ENCODE results near the gene ISG20. TPM values are rescaled to one million over a fixed set of nuclear protein-coding genes. Genes with fewer than 3 reads are reported as not detected.

The ISG20 gene
- total RNA-seq, 1 experiment from 2014 or later = 1.8 TPM

DNA sequence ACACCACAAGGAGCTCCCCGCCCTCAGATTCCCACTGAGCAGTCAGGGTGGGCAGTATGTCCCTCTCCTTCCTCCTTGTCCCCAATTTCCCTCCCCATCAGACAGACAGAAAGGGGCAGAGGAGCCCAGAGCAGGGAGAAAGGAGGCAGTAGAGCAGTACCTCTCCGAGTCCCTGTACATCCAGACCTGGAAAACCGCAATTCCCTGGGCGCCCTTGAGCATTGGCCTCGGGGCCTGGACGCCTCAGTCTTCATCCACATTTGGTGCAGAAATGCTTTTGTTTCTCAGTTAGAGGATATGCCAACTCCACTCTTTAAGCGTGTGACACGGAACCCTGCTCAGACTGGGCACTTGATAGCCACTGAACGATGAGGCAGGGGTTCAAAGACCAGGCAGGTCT is 5.9 kb downstream of the ISG20 start:
- BruUV-seq (replicated peaks) = no TSS peak
- Histone ChIP-seq H3K27me3 (replicated peaks; ENCODE audit: insufficient read depth, low read depth, low read length, poor library complexity) (no peaks in the 10 kb centered on the region), H3K9me3 (ENCODE audit: low read depth, low read length, poor library complexity, severe bottlenecking) (no peaks in the 10 kb centered on the region), H3K36me3 (ENCODE audit: insufficient read depth, low read length, poor library complexity, severe bottlenecking) (no peaks in the 10 kb centered on the region), H3K4me1 (ENCODE audit: insufficient read depth, low read length, poor library complexity, severe bottlenecking) (no peaks in the 10 kb centered on the region), H3K4me3 (ENCODE audit: low read depth, low read length, poor library complexity, severe bottlenecking) (no peak overlapping the region), H3K27ac (ENCODE audit: low read depth, low read length, poor library complexity, severe bottlenecking) (no peak overlapping the region)
- TF ChIP-seq EZH2 (IDR thresholded peaks at IDR 0.05; ENCODE audit: borderline replicate concordance, low read depth, low read length, poor library complexity, severe bottlenecking) = no peak
- TF ChIP-seq, protein P1, sequence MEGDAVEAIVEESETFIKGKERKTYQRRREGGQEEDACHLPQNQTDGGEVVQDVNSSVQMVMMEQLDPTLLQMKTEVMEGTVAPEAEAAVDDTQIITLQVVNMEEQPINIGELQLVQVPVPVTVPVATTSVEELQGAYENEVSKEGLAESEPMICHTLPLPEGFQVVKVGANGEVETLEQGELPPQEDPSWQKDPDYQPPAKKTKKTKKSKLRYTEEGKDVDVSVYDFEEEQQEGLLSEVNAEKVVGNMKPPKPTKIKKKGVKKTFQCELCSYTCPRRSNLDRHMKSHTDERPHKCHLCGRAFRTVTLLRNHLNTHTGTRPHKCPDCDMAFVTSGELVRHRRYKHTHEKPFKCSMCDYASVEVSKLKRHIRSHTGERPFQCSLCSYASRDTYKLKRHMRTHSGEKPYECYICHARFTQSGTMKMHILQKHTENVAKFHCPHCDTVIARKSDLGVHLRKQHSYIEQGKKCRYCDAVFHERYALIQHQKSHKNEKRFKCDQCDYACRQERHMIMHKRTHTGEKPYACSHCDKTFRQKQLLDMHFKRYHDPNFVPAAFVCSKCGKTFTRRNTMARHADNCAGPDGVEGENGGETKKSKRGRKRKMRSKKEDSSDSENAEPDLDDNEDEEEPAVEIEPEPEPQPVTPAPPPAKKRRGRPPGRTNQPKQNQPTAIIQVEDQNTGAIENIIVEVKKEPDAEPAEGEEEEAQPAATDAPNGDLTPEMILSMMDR (conservative IDR thresholded peaks at IDR 0.05; ENCODE audit: low read depth, low read length) = no peak
- ChIA-PET POLR2A (ENCODE audit: low non-redundant PET) (no interaction called here), CTCF (no interaction called here)
- DNase-seq (ENCODE audit: low spot score) = no peak
- intact Hi-C loops (cut with micrococcal nuclease; ENCODE audit: unreplicated experiment) = no loop called here

DNA sequence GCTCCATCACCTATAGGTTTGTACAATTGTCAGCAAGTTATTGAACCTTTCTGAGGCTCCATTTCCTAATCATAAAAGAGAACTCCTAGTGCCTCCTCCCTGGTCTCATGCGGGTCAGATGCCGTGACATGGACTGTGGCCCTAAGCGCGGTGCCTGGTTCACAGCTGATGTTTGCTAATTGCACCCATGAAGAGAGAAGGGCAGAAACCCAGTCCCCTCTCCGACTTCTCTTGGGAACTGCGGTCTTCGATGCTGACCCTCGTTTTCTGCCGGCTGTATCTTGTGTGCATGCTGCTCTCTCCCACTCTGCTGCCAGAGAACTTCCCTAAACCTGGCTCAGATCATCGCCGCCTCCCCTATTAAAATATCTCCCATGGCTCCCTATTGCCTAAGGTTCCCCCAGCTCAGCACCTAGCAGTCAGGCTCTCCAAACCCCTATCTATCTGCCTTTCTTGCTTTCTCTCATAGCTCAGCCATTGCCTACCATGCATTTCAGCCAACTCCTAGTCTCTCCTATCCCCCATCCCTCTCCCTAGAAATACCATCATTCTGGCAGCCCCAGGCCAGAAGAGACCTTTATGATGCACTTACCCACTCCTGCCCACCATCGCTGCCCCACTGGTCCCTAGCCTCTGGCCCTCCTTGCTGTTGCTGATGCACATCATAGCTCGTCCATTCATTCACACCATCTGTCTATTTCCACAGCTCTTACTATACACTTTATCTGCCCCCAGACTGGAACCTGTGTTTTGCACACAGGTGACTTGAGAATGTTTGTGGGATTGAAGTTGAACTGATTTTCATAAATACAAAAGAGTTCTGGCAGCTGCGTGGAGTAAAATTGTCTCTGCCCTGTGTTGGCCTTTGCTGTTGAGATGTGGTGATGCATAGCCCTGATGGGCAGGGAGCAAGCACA is 6.6 kb downstream of the ISG20 start:
- Histone ChIP-seq H3K9me3 (ENCODE audit: low read depth, low read length, poor library complexity, severe bottlenecking) (no peaks in the 10 kb centered on the region), H3K27me3 (replicated peaks; ENCODE audit: insufficient read depth, low read depth, low read length, poor library complexity) (no peaks in the 10 kb centered on the region), H3K4me3 (ENCODE audit: low read depth, low read length, poor library complexity, severe bottlenecking) (no peak overlapping the region), H3K36me3 (ENCODE audit: insufficient read depth, low read length, poor library complexity, severe bottlenecking) (no peaks in the 10 kb centered on the region), H3K4me1 (ENCODE audit: insufficient read depth, low read length, poor library complexity, severe bottlenecking) (no peaks in the 10 kb centered on the region), H3K27ac (ENCODE audit: low read depth, low read length, poor library complexity, severe bottlenecking) (no peak overlapping the region)
- BruUV-seq (replicated peaks) = no TSS peak
- DNase-seq (ENCODE audit: low spot score) = no peak
- ChIA-PET POLR2A (ENCODE audit: low non-redundant PET) (interaction anchor here (0.6 kb wide), 1 partner anchor 1058 kb away, joined by 4 read pairs; no protein-coding TSS in a partner anchor), CTCF (no interaction called here)
- no peak for TF ChIP-seq EZH2 (IDR thresholded peaks at IDR 0.05; ENCODE audit: borderline replicate concordance, low read depth, low read length, poor library complexity, severe bottlenecking)
- TF ChIP-seq, protein P1 (conservative IDR thresholded peaks at IDR 0.05; ENCODE audit: low read depth, low read length) = no peak
- intact Hi-C loops (cut with micrococcal nuclease; ENCODE audit: unreplicated experiment) = no loop called here

DNA sequence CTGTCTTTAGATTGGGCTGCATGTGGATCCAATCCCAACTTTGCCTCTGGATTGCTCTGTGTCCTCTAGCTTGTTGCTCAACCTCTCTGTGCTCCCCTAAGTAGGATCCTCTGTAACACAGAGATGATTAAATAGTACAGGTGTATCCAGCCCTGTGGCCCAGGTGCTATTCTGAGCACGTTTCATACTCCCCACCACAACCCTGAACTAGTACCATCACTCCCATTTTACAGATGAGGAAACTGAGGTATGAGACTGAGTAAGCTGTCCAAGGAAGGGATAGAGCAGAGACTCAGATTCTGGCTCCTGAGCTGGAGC is 7.2 kb downstream of the ISG20 start:
- TF ChIP-seq EZH2 (IDR thresholded peaks at IDR 0.05; ENCODE audit: borderline replicate concordance, low read depth, low read length, poor library complexity, severe bottlenecking) = no peak
- TF ChIP-seq, protein P1 (conservative IDR thresholded peaks at IDR 0.05; ENCODE audit: low read depth, low read length) = no peak
- intact Hi-C loops (cut with micrococcal nuclease; ENCODE audit: unreplicated experiment) = no loop called here
- Histone ChIP-seq H3K27ac (ENCODE audit: low read depth, low read length, poor library complexity, severe bottlenecking) (no peak overlapping the region), H3K27me3 (replicated peaks; ENCODE audit: insufficient read depth, low read depth, low read length, poor library complexity) (no peaks in the 10 kb centered on the region), H3K4me3 (ENCODE audit: low read depth, low read length, poor library complexity, severe bottlenecking) (no peak overlapping the region), H3K9me3 (ENCODE audit: low read depth, low read length, poor library complexity, severe bottlenecking) (no peaks in the 10 kb centered on the region), H3K4me1 (ENCODE audit: insufficient read depth, low read length, poor library complexity, severe bottlenecking) (no peaks in the 10 kb centered on the region), H3K36me3 (ENCODE audit: insufficient read depth, low read length, poor library complexity, severe bottlenecking) (no peaks in the 10 kb centered on the region)
- no TSS peak for BruUV-seq (replicated peaks)
- ChIA-PET CTCF (no interaction called here), POLR2A (ENCODE audit: low non-redundant PET) (interaction anchor here (0.6 kb wide), 1 partner anchor 1058 kb away, joined by 4 read pairs; no protein-coding TSS in a partner anchor)
- no peak for DNase-seq (ENCODE audit: low spot score)
